GM12878 (cell line): ENCODE results near the gene C16orf87. TPM values are rescaled to one million over a fixed set of nuclear protein-coding genes. Genes with fewer than 3 reads are reported as not detected.

Experiments used
- ATF2 ChIP-seq: IDR thresholded peaks from 2 replicates; pipeline ENCODE4 v1.6.1; 2012; ENCODE audit warnings: low read length, inconsistent platforms
- BHLHE40 ChIP-seq, 2 experiments: fragments of 450-650 bp in 1 of 2; IDR thresholded peaks; 2 replicates each; pipeline ENCODE4 v1.6.1; 2011 to 2017; ENCODE audit warnings: low read depth in 2 of 2, borderline replicate concordance in 1 of 2, improper control_type of control experiment in 1 of 2, low read length in 1 of 2, mild to moderate bottlenecking in 1 of 2
- BRCA1 ChIP-seq: IDR thresholded peaks from 2 replicates; pipeline ENCODE4 v1.6.1; 2011; ENCODE audit warnings: low read depth, low read length, improper control_type of control experiment
- CBX5 ChIP-seq: sonication (generic); IDR thresholded peaks from 2 replicates; pipeline ENCODE4 v1.6.1; 2016; ENCODE audit warnings: low read depth, moderate library complexity, mild to moderate bottlenecking, inconsistent platforms
- CEBPZ ChIP-seq: fragments of 150-350 bp; IDR thresholded peaks from 2 replicates; pipeline ENCODE4 v1.6.1; 2016; ENCODE audit warnings: low read depth, low read length
- CHD1 ChIP-seq: IDR thresholded peaks from 2 replicates; pipeline ENCODE4 v1.6.1; 2012; ENCODE audit warnings: low read depth, low read length, improper control_type of control experiment
- CHD4 ChIP-seq: fragments of 200-600 bp; sonication (generic); IDR thresholded peaks from 2 replicates; pipeline ENCODE4 v1.6.1; 2016; ENCODE audit warnings: mild to moderate bottlenecking
- DPF2 ChIP-seq: fragments of 450-650 bp; IDR thresholded peaks from 2 replicates; pipeline ENCODE4 v1.6.1; 2017; ENCODE audit warnings: mild to moderate bottlenecking
- E2F4 ChIP-seq: IDR thresholded peaks from 2 replicates; pipeline ENCODE4 v1.6.1; 2012; ENCODE audit warnings: low read depth, low read length, improper control_type of control experiment
- EZH2 ChIP-seq: IDR thresholded peaks from 2 replicates; pipeline ENCODE4 v1.6.1; 2012; ENCODE audit warnings: low read depth, mild to moderate bottlenecking, control low read depth, inconsistent platforms, low read length, borderline replicate concordance; ENCODE audit not compliant: control insufficient read depth
- FOXK2 ChIP-seq: fragments of 450-650 bp; IDR thresholded peaks from 2 replicates; pipeline ENCODE4 v1.6.1; 2017; ENCODE audit warnings: mild to moderate bottlenecking, moderate library complexity
- GABPA ChIP-seq: IDR thresholded peaks from 2 replicates; pipeline ENCODE4 v1.6.1; 2014; ENCODE audit warnings: antibody characterized with exemption, low read depth, mild to moderate bottlenecking, inconsistent platforms
- HDAC6 ChIP-seq: fragments of 200-600 bp; sonication (generic); IDR thresholded peaks from one replicate; pipeline ENCODE4 v1.8.0; 2017; ENCODE audit warnings: antibody characterized with exemption; ENCODE audit not compliant: unreplicated experiment
- HDGF ChIP-seq: fragments of 450-650 bp; IDR thresholded peaks from 2 replicates; pipeline ENCODE4 v1.6.1; 2016; ENCODE audit warnings: antibody characterized with exemption
- KAT2A ChIP-seq: conservative IDR thresholded peaks from 2 replicates; pipeline ENCODE4 v1.6.1; 2011; ENCODE audit warnings: low read depth, low read length; ENCODE audit not compliant: control insufficient read depth
- MLLT1 ChIP-seq: fragments of 450-650 bp; IDR thresholded peaks from 2 replicates; pipeline ENCODE4 v1.6.1; 2016; ENCODE audit warnings: mild to moderate bottlenecking
- MYC ChIP-seq: IDR thresholded peaks from 2 replicates; pipeline ENCODE4 v1.6.1; 2011; ENCODE audit warnings: mild to moderate bottlenecking, low read length, moderate library complexity, inconsistent platforms; ENCODE audit not compliant: insufficient read depth, insufficient replicate concordance, insufficient read length, severe bottlenecking
- NRF1 ChIP-seq: conservative IDR thresholded peaks from 2 replicates; pipeline ENCODE4 v1.6.1; 2011; ENCODE audit warnings: mild to moderate bottlenecking, low read depth, low read length, improper control_type of control experiment
- RCOR1 ChIP-seq: conservative IDR thresholded peaks from 2 replicates; pipeline ENCODE4 v1.6.1; 2012; ENCODE audit warnings: low read depth, low read length, improper control_type of control experiment
- SMAD1 ChIP-seq: fragments of 450-650 bp; IDR thresholded peaks from 2 replicates; pipeline ENCODE4 v1.6.1; 2018; ENCODE audit warnings: mild to moderate bottlenecking, low read depth; ENCODE audit not compliant: partially characterized antibody
- SMAD5 ChIP-seq: IDR thresholded peaks from 2 replicates; pipeline ENCODE4 v1.6.1; 2016; ENCODE audit warnings: antibody characterized with exemption, low read depth
- SMARCA5 ChIP-seq: fragments of 450-650 bp; IDR thresholded peaks from 2 replicates; pipeline ENCODE4 v1.6.1; 2017; ENCODE audit warnings: mild to moderate bottlenecking
- SPI1 ChIP-seq: IDR thresholded peaks from 2 replicates; pipeline ENCODE4 v1.6.1; 2011; ENCODE audit warnings: low read depth, mild to moderate bottlenecking, low read length, moderate library complexity, borderline replicate concordance; ENCODE audit not compliant: insufficient read depth
- TCF12 ChIP-seq: IDR thresholded peaks from 2 replicates; pipeline ENCODE4 v1.6.1; 2011; ENCODE audit warnings: low read depth, mild to moderate bottlenecking, low read length
- ZZZ3 ChIP-seq: IDR thresholded peaks from 2 replicates; pipeline ENCODE4 v1.6.1; 2011; ENCODE audit warnings: low read depth; ENCODE audit not compliant: control insufficient read depth, insufficient read length
- polyA plus RNA-seq, 11 experiments: library from polyadenylated mRNA; depleted of rRNA in 4 of 11; unstranded in 6 of 11; stranded (reverse) in 5 of 11; fragments of >200 nt; fragmentation: Nextera tagmentation in 4 of 11; fragmentation: Illumina TruSeq in 1 of 11; extraction: Ambion mirVana in 4 of 11; extraction: Trizol in 1 of 11; gene quantifications; 1 replicate in 1 of 11; 2 replicates in 10 of 11; pipeline versions ENCODE4 v1.2.1 to v1.2.3, GENCODE V29; 2011 to 2016; ENCODE audit warnings: inconsistent platforms in 2 of 11, missing spikeins in 2 of 11, low read depth in 1 of 11
- total RNA-seq, 4 experiments: library from RNA; depleted of rRNA in 3 of 4; stranded (reverse); fragments of >200 nt in 3 of 4; fragmentation: Illumina TruSeq in 1 of 4; extraction: Trizol in 1 of 4; gene quantifications; 2 replicates each; pipeline versions ENCODE4 v1.2.1 to v1.2.3, GENCODE V29; 2013 to 2021

Gene C16orf87
- total and polyA plus RNA-seq, 10 of the 15 experiments (the other 5 are each of a cell fraction or from before 2014, with no cell fraction given) = 18.4 to 72.6 (median 31.0) TPM

GRCh38 chr16:46830902-46831647 lies at the start of gene C16orf87 (continued):
- peak; percentile 76 to 92; a peak in 3 of 4 replicates for TF ChIP-seq BHLHE40 (IDR thresholded peaks at IDR 0.05; ENCODE audit: borderline replicate concordance in 1 of 2, low read depth in 2 of 2, low read length in 1 of 2)
- TF ChIP-seq TCF12 = peak; percentile 32
- TF ChIP-seq SMAD1 = no peak
- no peak for TF ChIP-seq BRCA1
- no peak for TF ChIP-seq ATF2
- TF ChIP-seq HDGF = no peak
- TF ChIP-seq SMARCA5 = peak; percentile 41; the same call in 1 of the 2 replicates
- no peak for TF ChIP-seq EZH2
- TF ChIP-seq MYC = no peak
- TF ChIP-seq HDAC6 = no peak
- TF ChIP-seq GABPA = no peak
- TF ChIP-seq DPF2 = peak; percentile 54
- TF ChIP-seq E2F4 = no peak
- no peak for TF ChIP-seq SPI1
- TF ChIP-seq SMAD5 = no peak
- peak; percentile 54 for TF ChIP-seq NRF1
- no peak for TF ChIP-seq MLLT1
- no peak for TF ChIP-seq CHD1
- no peak for TF ChIP-seq CHD4
- no peak for TF ChIP-seq CEBPZ
- no peak for TF ChIP-seq RCOR1
- no peak for TF ChIP-seq FOXK2
- TF ChIP-seq CBX5 = no peak
- no peak for TF ChIP-seq ZZZ3
- TF ChIP-seq KAT2A = no peak
